ENCODE measurements around the gene FADS6. TPM values are rescaled to one million over a fixed set of nuclear protein-coding genes. Genes with fewer than 3 reads are reported as not detected.

The FADS6 gene
- total RNA-seq, 1 donor from 2014 or later = 0.85 TPM

GRCh38 chr17:74865504-74866197, 27.8 kb downstream of the FADS6 start:
- peaks cover 16% of the 10 kb centered on the region for H3K4me1 Mint-ChIP-seq
- no peak overlapping the region for H3K27ac Mint-ChIP-seq
- no peaks in the 10 kb centered on the region for H3K9me3 Mint-ChIP-seq
- H3K27me3 Mint-ChIP-seq (ENCODE audit: low read depth) = peaks cover 25% of the 10 kb centered on the region
- no peak overlapping the region for H3K4me3 Mint-ChIP-seq
- TF ChIP-seq CTCF (IDR thresholded peaks at IDR 0.05; ENCODE audit: unreplicated experiment) = no peak
- no peak for DNase-seq (ENCODE audit: low spot score in 2 of 2, unreplicated experiment in 2 of 2)
- H3K36me3 Mint-ChIP-seq = peaks cover 15% of the 10 kb centered on the region

- H3K4me1 Mint-ChIP-seq = peaks cover 16% of the 10 kb centered on the region
- peak in 1 of 2 experiments; percentile 88 for DNase-seq (ENCODE audit: low spot score in 2 of 2, unreplicated experiment in 2 of 2)
- H3K4me3 Mint-ChIP-seq = no peak overlapping the region
- H3K36me3 Mint-ChIP-seq = peaks cover 13% of the 10 kb centered on the region
- no peaks in the 10 kb centered on the region for H3K9me3 Mint-ChIP-seq
- TF ChIP-seq CTCF (IDR thresholded peaks at IDR 0.05; ENCODE audit: unreplicated experiment) = peak; percentile 98
- no peak overlapping the region for H3K27ac Mint-ChIP-seq
- peaks cover 33% of the 10 kb centered on the region for H3K27me3 Mint-ChIP-seq (ENCODE audit: low read depth)
Observed at GRCh38 chr17:74864866-74865395, 28.5 kb downstream of the FADS6 start.

- Mint-ChIP-seq H3K27ac (no peak overlapping the region), H3K4me1 (peaks cover 16% of the 10 kb centered on the region), H3K27me3 (ENCODE audit: low read depth) (peaks cover 36% of the 10 kb centered on the region), H3K36me3 (peaks cover 13% of the 10 kb centered on the region), H3K4me3 (no peak overlapping the region), H3K9me3 (no peaks in the 10 kb centered on the region)
- DNase-seq (ENCODE audit: low spot score in 2 of 2, unreplicated experiment in 2 of 2) = no peak
- TF ChIP-seq CTCF (IDR thresholded peaks at IDR 0.05; ENCODE audit: unreplicated experiment) = no peak
Observed at GRCh38 chr17:74864297-74864865, 29.1 kb downstream of the FADS6 start.

- Mint-ChIP-seq H3K4me3 (no peak overlapping the region), H3K4me1 (peaks cover 13% of the 10 kb centered on the region), H3K27me3 (ENCODE audit: low read depth) (peaks cover 43% of the 10 kb centered on the region), H3K27ac (no peak overlapping the region), H3K9me3 (no peaks in the 10 kb centered on the region), H3K36me3 (peaks cover 12% of the 10 kb centered on the region)
- DNase-seq (ENCODE audit: low spot score in 2 of 2, unreplicated experiment in 2 of 2) = no peak
- TF ChIP-seq CTCF (IDR thresholded peaks at IDR 0.05; ENCODE audit: unreplicated experiment) = no peak
Observed at GRCh38 chr17:74863420-74864296, 29.8 kb downstream of the FADS6 start.

- Mint-ChIP-seq H3K27ac (no peak overlapping the region), H3K27me3 (ENCODE audit: low read depth) (peaks cover 49% of the 10 kb centered on the region), H3K36me3 (peaks cover 12% of the 10 kb centered on the region), H3K4me1 (peaks cover 9% of the 10 kb centered on the region), H3K4me3 (no peak overlapping the region), H3K9me3 (no peaks in the 10 kb centered on the region)
- no peak for TF ChIP-seq CTCF (IDR thresholded peaks at IDR 0.05; ENCODE audit: unreplicated experiment)
- no peak for DNase-seq (ENCODE audit: low spot score in 2 of 2, unreplicated experiment in 2 of 2)
Observed at GRCh38 chr17:74862919-74863318, 30.5 kb downstream of the FADS6 start.
